GM12801 (cell line): ENCODE results near the gene FAM3C.

Experiments used
- TF ChIP-seq, protein P1 (sequence below): IDR thresholded peaks from one replicate; pipeline ENCODE4 v1.5.1; 2011; ENCODE audit warnings: control low read depth; ENCODE audit not compliant: insufficient read length; ENCODE audit errors: extremely low read depth

FAM3C gene

GRCh38 chr7:121305109-121305508 is 91.0 kb downstream of the FAM3C start:
- TF ChIP-seq, protein P1, sequence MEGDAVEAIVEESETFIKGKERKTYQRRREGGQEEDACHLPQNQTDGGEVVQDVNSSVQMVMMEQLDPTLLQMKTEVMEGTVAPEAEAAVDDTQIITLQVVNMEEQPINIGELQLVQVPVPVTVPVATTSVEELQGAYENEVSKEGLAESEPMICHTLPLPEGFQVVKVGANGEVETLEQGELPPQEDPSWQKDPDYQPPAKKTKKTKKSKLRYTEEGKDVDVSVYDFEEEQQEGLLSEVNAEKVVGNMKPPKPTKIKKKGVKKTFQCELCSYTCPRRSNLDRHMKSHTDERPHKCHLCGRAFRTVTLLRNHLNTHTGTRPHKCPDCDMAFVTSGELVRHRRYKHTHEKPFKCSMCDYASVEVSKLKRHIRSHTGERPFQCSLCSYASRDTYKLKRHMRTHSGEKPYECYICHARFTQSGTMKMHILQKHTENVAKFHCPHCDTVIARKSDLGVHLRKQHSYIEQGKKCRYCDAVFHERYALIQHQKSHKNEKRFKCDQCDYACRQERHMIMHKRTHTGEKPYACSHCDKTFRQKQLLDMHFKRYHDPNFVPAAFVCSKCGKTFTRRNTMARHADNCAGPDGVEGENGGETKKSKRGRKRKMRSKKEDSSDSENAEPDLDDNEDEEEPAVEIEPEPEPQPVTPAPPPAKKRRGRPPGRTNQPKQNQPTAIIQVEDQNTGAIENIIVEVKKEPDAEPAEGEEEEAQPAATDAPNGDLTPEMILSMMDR, result no peak

DNA sequence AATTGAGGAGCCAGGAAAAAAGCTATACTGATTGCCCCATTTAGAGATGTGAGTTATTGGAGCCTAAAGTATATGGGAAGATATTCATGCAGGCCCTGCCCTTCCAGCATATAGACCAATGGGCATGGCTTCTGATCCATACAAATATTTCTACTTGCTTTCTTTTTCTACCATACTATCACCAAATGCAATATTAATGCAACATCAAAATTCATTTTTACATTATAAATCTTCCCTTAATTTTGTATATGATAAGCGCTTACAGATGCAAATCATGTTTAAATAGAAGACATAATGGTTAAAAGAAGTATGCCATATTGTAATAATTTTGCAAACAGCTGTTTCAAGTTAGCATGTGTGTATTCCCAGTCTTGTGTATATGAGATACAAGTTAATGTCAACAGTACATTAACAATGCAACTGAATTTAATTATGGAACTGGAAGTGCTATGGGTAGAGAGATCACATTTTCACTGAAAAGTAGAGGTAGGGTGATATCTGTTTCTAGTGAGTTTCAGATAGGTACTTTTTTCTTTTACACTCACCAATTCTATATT is 91.9 kb downstream of the FAM3C start:
- TF ChIP-seq, protein P1, result no peak

DNA sequence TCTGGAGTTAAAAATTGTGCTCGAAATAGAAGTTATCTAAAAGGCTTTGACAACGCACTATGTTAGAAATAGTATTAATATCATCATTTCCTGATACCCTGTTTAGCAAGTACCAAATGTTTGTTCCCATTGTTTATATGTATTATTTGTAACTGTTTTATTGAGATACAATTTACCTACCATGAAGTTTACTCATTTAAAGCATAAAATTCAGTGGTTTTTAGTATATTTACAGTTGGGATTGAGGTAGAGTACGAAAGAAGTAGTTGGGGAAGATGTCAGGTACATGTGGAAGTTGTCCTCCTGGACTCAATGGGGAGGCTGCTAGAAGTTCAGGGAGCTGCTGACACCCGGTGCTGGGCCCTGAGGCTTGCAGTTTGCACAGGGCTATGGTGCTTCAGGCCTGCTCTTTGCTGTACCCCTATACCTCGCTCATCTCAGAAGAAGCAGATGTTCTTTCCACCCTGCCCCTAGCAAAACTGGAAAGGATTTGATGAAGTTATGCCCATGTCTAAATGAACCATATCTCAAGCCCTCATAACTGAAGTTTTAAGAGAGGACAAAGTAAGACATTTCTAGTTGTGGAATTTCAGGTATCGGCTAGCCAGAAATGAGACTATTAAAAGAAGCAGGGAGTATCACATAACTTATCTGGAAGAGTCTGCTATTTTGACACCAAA is 92.5 kb downstream of the FAM3C start:
- TF ChIP-seq, protein P1, result no peak

GRCh38 chr7:121302214-121302745 is 93.8 kb downstream of the FAM3C start:
- TF ChIP-seq, protein P1, result no peak

- TF ChIP-seq, protein P1, result no peak
These were observed 94.5 kb downstream of the FAM3C start for GRCh38 chr7:121301446-121302213.

GRCh38 chr7:121300685-121301420 is 95.3 kb downstream of the FAM3C start:
- TF ChIP-seq, protein P1, result no peak
